Astrocyte (in vitro differentiated cells and primary cell): ENCODE measurements around the gene RPLP2. TPM values are rescaled to one million over a fixed set of nuclear protein-coding genes. Genes with fewer than 3 reads are reported as not detected.

Experiments
- DNase-seq: peaks from one replicate; pipeline ENCODE4 v3.0.0-alpha.2; 2010; ENCODE audit warnings: low read depth
- FAIRE-seq: peaks from 2 replicates; lab custom pipeline; 2011; peaks lifted over from hg19 to GRCh38; lab: Jason Lieb, UNC
- H2AFZ ChIP-seq: 2 replicates; pipeline ENCODE4 v1.6.0; 2012; ENCODE audit warnings: low read depth, low read length, inconsistent platforms
- H3K27ac ChIP-seq: 2 replicates; pipeline ENCODE4 v1.5.1; 2011; ENCODE audit warnings: low read depth, low read length, inconsistent platforms
- H3K27me3 ChIP-seq: 2 replicates; pipeline ENCODE4 v1.6.0; 2011; ENCODE audit warnings: low read length, inconsistent platforms; ENCODE audit not compliant: insufficient read depth
- H3K36me3 ChIP-seq: 2 replicates; pipeline ENCODE4 v1.5.1; 2011; ENCODE audit warnings: low read length, inconsistent platforms; ENCODE audit not compliant: insufficient read depth
- H3K4me1 ChIP-seq: 2 replicates; pipeline ENCODE4 v1.5.1; 2011; ENCODE audit warnings: low read length, inconsistent platforms; ENCODE audit not compliant: insufficient read depth
- H3K4me2 ChIP-seq: 2 replicates; pipeline ENCODE4 v1.6.0; 2012; ENCODE audit warnings: low read length, inconsistent platforms
- H3K4me3 ChIP-seq: 2 replicates; pipeline ENCODE4 v1.5.1; 2011; ENCODE audit warnings: low read depth, mild to moderate bottlenecking, low read length, inconsistent platforms; ENCODE audit not compliant: insufficient read depth
- H3K79me2 ChIP-seq: 2 replicates; pipeline ENCODE4 v1.6.0; 2012; ENCODE audit warnings: mild to moderate bottlenecking, low read length, inconsistent platforms; ENCODE audit not compliant: insufficient read depth
- H3K9ac ChIP-seq: 2 replicates; pipeline ENCODE4 v1.6.0; 2012; ENCODE audit warnings: mild to moderate bottlenecking, low read length, inconsistent platforms
- H3K9me3 ChIP-seq: 2 replicates; pipeline ENCODE4 v1.5.1; 2012; ENCODE audit warnings: low read depth, mild to moderate bottlenecking, low read length, inconsistent platforms; ENCODE audit not compliant: insufficient read depth
- H4K20me1 ChIP-seq: 2 replicates; pipeline ENCODE4 v1.6.0; 2012; ENCODE audit warnings: low read length, inconsistent platforms; ENCODE audit not compliant: insufficient read depth
- H3K27ac Mint-ChIP-seq: one replicate; pipeline ENCODE4 v1.8.0; 2021; ENCODE audit warnings: mild to moderate bottlenecking, mixed read lengths; ENCODE audit not compliant: unreplicated experiment
- H3K27me3 Mint-ChIP-seq: one replicate; pipeline ENCODE4 v1.8.0; 2021; ENCODE audit warnings: low read depth, mixed read lengths; ENCODE audit not compliant: unreplicated experiment
- H3K36me3 Mint-ChIP-seq: one replicate; pipeline ENCODE4 v1.8.0; 2021; ENCODE audit warnings: low read depth, mixed read lengths; ENCODE audit not compliant: unreplicated experiment
- H3K4me1 Mint-ChIP-seq: one replicate; pipeline ENCODE4 v1.8.0; 2021; ENCODE audit warnings: low read depth, mixed read lengths; ENCODE audit not compliant: unreplicated experiment
- H3K4me3 Mint-ChIP-seq: one replicate; pipeline ENCODE4 v1.8.0; 2021; ENCODE audit warnings: mild to moderate bottlenecking, moderate library complexity, mixed read lengths; ENCODE audit not compliant: unreplicated experiment
- H3K9me3 Mint-ChIP-seq: one replicate; pipeline ENCODE4 v1.8.0; 2021; ENCODE audit warnings: mild to moderate bottlenecking, mixed read lengths; ENCODE audit not compliant: unreplicated experiment
- CTCF ChIP-seq: IDR thresholded peaks from 2 replicates; pipeline ENCODE4 v1.5.1; 2011; ENCODE audit warnings: low read depth, mild to moderate bottlenecking, inconsistent platforms, low read length, moderate library complexity; ENCODE audit not compliant: insufficient read depth
- EZH2 ChIP-seq: IDR thresholded peaks from 2 replicates; pipeline ENCODE4 v1.6.1; 2012; ENCODE audit warnings: mild to moderate bottlenecking, low read length, inconsistent platforms; ENCODE audit not compliant: insufficient read depth
- total RNA-seq: library from RNA; stranded (reverse); gene quantifications from 2 replicates; pipeline ENCODE4 v1.2.1, GENCODE V29; 2021

RPLP2 gene
- total RNA-seq, 1 donor from 2014 or later: 1,666 TPM

GRCh38 chr11:861105-861479 is 51.3 kb downstream of the RPLP2 start:
- H3K4me3 Mint-ChIP-seq: no peak overlapping the region
- no peaks in the 10 kb centered on the region for H3K36me3 Mint-ChIP-seq
- no peaks in the 10 kb centered on the region for H3K27me3 Mint-ChIP-seq
- FAIRE-seq (no peak), DNase-seq (no peak)
- peaks cover 3% of the 10 kb centered on the region for H3K4me1 Mint-ChIP-seq
- no peak overlapping the region for H2AFZ ChIP-seq
- H3K9ac ChIP-seq: no peak overlapping the region
- peaks cover 17% of the 10 kb centered on the region for H3K4me1 ChIP-seq
- TF ChIP-seq EZH2 (no peak), CTCF (no peak)
- H3K9me3 ChIP-seq: no peaks in the 10 kb centered on the region
- H3K4me3 ChIP-seq: no peak overlapping the region
- no peak overlapping the region for H3K27ac Mint-ChIP-seq
- H3K79me2 ChIP-seq: no peaks in the 10 kb centered on the region
- peaks cover 42% of the 10 kb centered on the region for H4K20me1 ChIP-seq
- H3K4me2 ChIP-seq: no peak overlapping the region
- H3K27ac ChIP-seq: no peak overlapping the region
- H3K36me3 ChIP-seq: no peaks in the 10 kb centered on the region
- H3K9me3 Mint-ChIP-seq: no peaks in the 10 kb centered on the region
- no peaks in the 10 kb centered on the region for H3K27me3 ChIP-seq

GRCh38 chr11:862081-862661 is 52.4 kb downstream of the RPLP2 start:
- Histone ChIP-seq H3K9ac (peak overlapping the region; percentile 14), H4K20me1 (peaks cover 32% of the 10 kb centered on the region), H3K4me1 (peaks cover 17% of the 10 kb centered on the region), H3K27ac (no peak overlapping the region), H2AFZ (no peak overlapping the region), H3K9me3 (no peaks in the 10 kb centered on the region), H3K79me2 (no peaks in the 10 kb centered on the region), H3K27me3 (no peaks in the 10 kb centered on the region), H3K4me3 (no peak overlapping the region), H3K4me2 (peak overlapping the region; percentile 18), H3K36me3 (no peaks in the 10 kb centered on the region)
- Mint-ChIP-seq H3K36me3 (no peaks in the 10 kb centered on the region), H3K9me3 (no peaks in the 10 kb centered on the region), H3K27me3 (no peaks in the 10 kb centered on the region), H3K4me1 (peaks cover 2% of the 10 kb centered on the region), H3K27ac (peak overlapping the region; percentile 12), H3K4me3 (no peak overlapping the region)
- DNase-seq (no peak), FAIRE-seq (no peak)
- TF ChIP-seq CTCF: no peak
- TF ChIP-seq EZH2: no peak

Other genes starting within 250 kb of the RPLP2 start
- gene LMNTD2, start 249.2 kb upstream of the RPLP2 start, total RNA-seq: 2.5 and 2.8 TPM in 2 replicates
- gene RASSF7, start 249.0 kb upstream of the RPLP2 start, total RNA-seq: 31.1 and 32.3 TPM in 2 replicates
- 38.0 and 38.3 TPM in 2 replicates for gene PHRF1, start 233.5 kb upstream of the RPLP2 start, total RNA-seq
- gene IRF7, start 194.0 kb upstream of the RPLP2 start, total RNA-seq: 75.4 and 80.6 TPM in 2 replicates
- gene CDHR5, start 185.0 kb upstream of the RPLP2 start, total RNA-seq: 0.12 TPM in 1 of 2 replicates, not detected in the other
- 2.0 and 4.0 TPM in 2 replicates for gene SCT, start 182.8 kb upstream of the RPLP2 start, total RNA-seq
- 9.9 and 12.0 TPM in 2 replicates for gene DRD4, start 172.7 kb upstream of the RPLP2 start, total RNA-seq
- gene DEAF1, start 114.7 kb upstream of the RPLP2 start, total RNA-seq: 44.1 and 48.9 TPM in 2 replicates
- gene TMEM80, start 114.2 kb upstream of the RPLP2 start, total RNA-seq: 16.1 and 18.4 TPM in 2 replicates
- 103 and 129 TPM in 2 replicates for gene EPS8L2, start 103.7 kb upstream of the RPLP2 start, total RNA-seq
- gene TALDO1, start 62.5 kb upstream of the RPLP2 start, total RNA-seq: 150 and 155 TPM in 2 replicates
- 51.9 and 60.0 TPM in 2 replicates for gene GATD1, start 32.5 kb upstream of the RPLP2 start, total RNA-seq
- gene CEND1, start 19.9 kb upstream of the RPLP2 start, total RNA-seq: 0.59 and 0.62 TPM in 2 replicates
- gene SLC25A22, start 11.7 kb upstream of the RPLP2 start, total RNA-seq: 20.5 and 21.4 TPM in 2 replicates
- gene PIDD1, start 4.7 kb upstream of the RPLP2 start, total RNA-seq: 22.2 and 26.8 TPM in 2 replicates
- 46.8 and 50.8 TPM in 2 replicates for gene PNPLA2, start 8.9 kb downstream of the RPLP2 start, total RNA-seq
- 2.6 TPM in 2 replicates for gene CRACR2B, start 18.0 kb downstream of the RPLP2 start, total RNA-seq
- 414 and 421 TPM in 2 replicates for gene CD151, start 23.0 kb downstream of the RPLP2 start, total RNA-seq
- 194 and 212 TPM in 2 replicates for gene POLR2L, start 32.6 kb downstream of the RPLP2 start, total RNA-seq
- gene TSPAN4, start 32.9 kb downstream of the RPLP2 start, total RNA-seq: 69.5 and 75.5 TPM in 2 replicates
- 72.6 and 74.6 TPM in 2 replicates for gene CHID1, start 100.8 kb downstream of the RPLP2 start, total RNA-seq
- 105 and 110 TPM in 2 replicates for gene AP2A2, start 115.9 kb downstream of the RPLP2 start, total RNA-seq
- not detected in 2 replicates for gene MUC6, start 226.8 kb downstream of the RPLP2 start, total RNA-seq